ENCODE results near the gene ENOSF1.

The ENOSF1 gene

GRCh38 chr18:713135-713490 is 683 bp upstream of the ENOSF1 start:
- no peak overlapping the region for H3K4me2 ChIP-seq (ENCODE audit: low read depth, low read length, poor library complexity, severe bottlenecking)
- no peaks in the 10 kb centered on the region for H3F3A ChIP-seq (ENCODE audit: insufficient read depth)
- no peak overlapping the region for H3K4me3 ChIP-seq (ENCODE audit: insufficient read depth, low read length, poor library complexity, severe bottlenecking)
- H3K9ac ChIP-seq (ENCODE audit: low read length), result no peak overlapping the region
- no peaks in the 10 kb centered on the region for H3K9me3 ChIP-seq (ENCODE audit: insufficient read depth, low read length)
- no peaks in the 10 kb centered on the region for H3K79me2 ChIP-seq (ENCODE audit: insufficient read depth, low read length)
- H3K36me3 ChIP-seq (ENCODE audit: low read length), result no peaks in the 10 kb centered on the region
- no peaks in the 10 kb centered on the region for H4K20me1 ChIP-seq (ENCODE audit: low read depth, low read length)
- no peaks in the 10 kb centered on the region for H3K9me2 ChIP-seq (replicated peaks; ENCODE audit: insufficient read depth, low read length)
- H2AFZ ChIP-seq (ENCODE audit: low read depth, low read length, severe bottlenecking), result no peak overlapping the region
- no peak overlapping the region for H3K27ac ChIP-seq (ENCODE audit: low read depth, low read length)
- no peaks in the 10 kb centered on the region for H3K27me3 ChIP-seq (ENCODE audit: low read length)
- TF ChIP-seq EZH2phosphoT487 (conservative IDR thresholded peaks at IDR 0.05; ENCODE audit: low read length), result no peak
- TF ChIP-seq, protein P1, sequence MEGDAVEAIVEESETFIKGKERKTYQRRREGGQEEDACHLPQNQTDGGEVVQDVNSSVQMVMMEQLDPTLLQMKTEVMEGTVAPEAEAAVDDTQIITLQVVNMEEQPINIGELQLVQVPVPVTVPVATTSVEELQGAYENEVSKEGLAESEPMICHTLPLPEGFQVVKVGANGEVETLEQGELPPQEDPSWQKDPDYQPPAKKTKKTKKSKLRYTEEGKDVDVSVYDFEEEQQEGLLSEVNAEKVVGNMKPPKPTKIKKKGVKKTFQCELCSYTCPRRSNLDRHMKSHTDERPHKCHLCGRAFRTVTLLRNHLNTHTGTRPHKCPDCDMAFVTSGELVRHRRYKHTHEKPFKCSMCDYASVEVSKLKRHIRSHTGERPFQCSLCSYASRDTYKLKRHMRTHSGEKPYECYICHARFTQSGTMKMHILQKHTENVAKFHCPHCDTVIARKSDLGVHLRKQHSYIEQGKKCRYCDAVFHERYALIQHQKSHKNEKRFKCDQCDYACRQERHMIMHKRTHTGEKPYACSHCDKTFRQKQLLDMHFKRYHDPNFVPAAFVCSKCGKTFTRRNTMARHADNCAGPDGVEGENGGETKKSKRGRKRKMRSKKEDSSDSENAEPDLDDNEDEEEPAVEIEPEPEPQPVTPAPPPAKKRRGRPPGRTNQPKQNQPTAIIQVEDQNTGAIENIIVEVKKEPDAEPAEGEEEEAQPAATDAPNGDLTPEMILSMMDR (IDR thresholded peaks at IDR 0.05; ENCODE audit: insufficient read depth, low read length, poor library complexity, severe bottlenecking), result no peak

DNA sequence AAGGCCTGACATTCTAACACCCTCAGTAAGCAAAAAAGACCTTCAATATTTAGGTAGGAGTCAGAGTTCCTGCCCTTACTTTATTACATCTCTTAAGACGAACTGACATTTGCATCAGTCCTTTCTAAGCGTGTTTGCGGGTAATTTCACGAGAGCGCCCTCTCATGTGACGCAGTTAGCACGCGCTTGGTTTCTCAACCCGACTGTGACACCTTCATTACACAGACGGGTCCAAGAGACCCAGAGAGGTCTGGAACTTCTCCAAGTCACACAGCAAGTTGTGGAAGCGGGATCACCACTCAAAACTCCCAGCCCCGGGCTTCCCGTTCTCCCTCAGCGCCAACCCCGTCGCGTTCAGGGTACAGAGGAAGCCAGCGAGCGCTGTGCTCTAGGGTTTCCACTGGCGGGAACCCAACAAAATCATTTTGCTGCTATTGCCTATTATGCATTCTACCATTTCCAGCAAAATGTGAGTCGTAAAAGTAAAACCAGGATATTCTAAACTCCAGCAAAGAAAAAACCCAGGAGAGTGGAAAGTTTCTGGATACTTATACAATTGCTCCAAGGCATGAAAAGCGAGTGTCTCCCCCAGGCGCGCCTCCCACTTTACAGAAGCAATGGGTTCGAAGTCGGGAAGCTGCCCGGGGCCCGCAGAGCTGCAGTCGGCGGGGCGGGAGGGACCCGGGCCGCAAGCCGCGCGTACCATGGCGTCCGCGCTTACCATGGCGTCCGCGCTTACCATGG is 601 bp downstream of the ENOSF1 start:
- Histone ChIP-seq H4K20me1 (ENCODE audit: low read depth, low read length) (no peaks in the 10 kb centered on the region), H2AFZ (ENCODE audit: low read depth, low read length, severe bottlenecking) (no peak overlapping the region), H3K4me3 (ENCODE audit: insufficient read depth, low read length, poor library complexity, severe bottlenecking) (no peak overlapping the region), H3K9ac (ENCODE audit: low read length) (no peak overlapping the region), H3K79me2 (ENCODE audit: insufficient read depth, low read length) (no peaks in the 10 kb centered on the region), H3K27ac (ENCODE audit: low read depth, low read length) (no peak overlapping the region), H3K9me3 (ENCODE audit: insufficient read depth, low read length) (no peaks in the 10 kb centered on the region), H3K9me2 (replicated peaks; ENCODE audit: insufficient read depth, low read length) (no peaks in the 10 kb centered on the region), H3F3A (ENCODE audit: insufficient read depth) (no peaks in the 10 kb centered on the region), H3K36me3 (ENCODE audit: low read length) (no peaks in the 10 kb centered on the region), H3K4me2 (ENCODE audit: low read depth, low read length, poor library complexity, severe bottlenecking) (no peak overlapping the region), H3K27me3 (ENCODE audit: low read length) (no peaks in the 10 kb centered on the region)
- TF ChIP-seq, protein P1 (IDR thresholded peaks at IDR 0.05; ENCODE audit: insufficient read depth, low read length, poor library complexity, severe bottlenecking), result no peak
- TF ChIP-seq EZH2phosphoT487 (conservative IDR thresholded peaks at IDR 0.05; ENCODE audit: low read length), result no peak

GRCh38 chr18:711310-711656 is 1.1 kb downstream of the ENOSF1 start:
- H3F3A ChIP-seq (ENCODE audit: insufficient read depth), result no peaks in the 10 kb centered on the region
- no peak overlapping the region for H3K9ac ChIP-seq (ENCODE audit: low read length)
- no peak overlapping the region for H3K4me2 ChIP-seq (ENCODE audit: low read depth, low read length, poor library complexity, severe bottlenecking)
- no peaks in the 10 kb centered on the region for H4K20me1 ChIP-seq (ENCODE audit: low read depth, low read length)
- no peaks in the 10 kb centered on the region for H3K27me3 ChIP-seq (ENCODE audit: low read length)
- H3K79me2 ChIP-seq (ENCODE audit: insufficient read depth, low read length), result no peaks in the 10 kb centered on the region
- no peaks in the 10 kb centered on the region for H3K36me3 ChIP-seq (ENCODE audit: low read length)
- no peaks in the 10 kb centered on the region for H3K9me3 ChIP-seq (ENCODE audit: insufficient read depth, low read length)
- H3K27ac ChIP-seq (ENCODE audit: low read depth, low read length), result no peak overlapping the region
- H2AFZ ChIP-seq (ENCODE audit: low read depth, low read length, severe bottlenecking), result no peak overlapping the region
- no peaks in the 10 kb centered on the region for H3K9me2 ChIP-seq (replicated peaks; ENCODE audit: insufficient read depth, low read length)
- H3K4me3 ChIP-seq (ENCODE audit: insufficient read depth, low read length, poor library complexity, severe bottlenecking), result no peak overlapping the region
- TF ChIP-seq, protein P1 (IDR thresholded peaks at IDR 0.05; ENCODE audit: insufficient read depth, low read length, poor library complexity, severe bottlenecking), result no peak
- TF ChIP-seq EZH2phosphoT487 (conservative IDR thresholded peaks at IDR 0.05; ENCODE audit: low read length), result no peak

Measured in SU-DHL-6 (cell line).